ENCODE results near the gene PCDH18.

The PCDH18 gene, protein sequence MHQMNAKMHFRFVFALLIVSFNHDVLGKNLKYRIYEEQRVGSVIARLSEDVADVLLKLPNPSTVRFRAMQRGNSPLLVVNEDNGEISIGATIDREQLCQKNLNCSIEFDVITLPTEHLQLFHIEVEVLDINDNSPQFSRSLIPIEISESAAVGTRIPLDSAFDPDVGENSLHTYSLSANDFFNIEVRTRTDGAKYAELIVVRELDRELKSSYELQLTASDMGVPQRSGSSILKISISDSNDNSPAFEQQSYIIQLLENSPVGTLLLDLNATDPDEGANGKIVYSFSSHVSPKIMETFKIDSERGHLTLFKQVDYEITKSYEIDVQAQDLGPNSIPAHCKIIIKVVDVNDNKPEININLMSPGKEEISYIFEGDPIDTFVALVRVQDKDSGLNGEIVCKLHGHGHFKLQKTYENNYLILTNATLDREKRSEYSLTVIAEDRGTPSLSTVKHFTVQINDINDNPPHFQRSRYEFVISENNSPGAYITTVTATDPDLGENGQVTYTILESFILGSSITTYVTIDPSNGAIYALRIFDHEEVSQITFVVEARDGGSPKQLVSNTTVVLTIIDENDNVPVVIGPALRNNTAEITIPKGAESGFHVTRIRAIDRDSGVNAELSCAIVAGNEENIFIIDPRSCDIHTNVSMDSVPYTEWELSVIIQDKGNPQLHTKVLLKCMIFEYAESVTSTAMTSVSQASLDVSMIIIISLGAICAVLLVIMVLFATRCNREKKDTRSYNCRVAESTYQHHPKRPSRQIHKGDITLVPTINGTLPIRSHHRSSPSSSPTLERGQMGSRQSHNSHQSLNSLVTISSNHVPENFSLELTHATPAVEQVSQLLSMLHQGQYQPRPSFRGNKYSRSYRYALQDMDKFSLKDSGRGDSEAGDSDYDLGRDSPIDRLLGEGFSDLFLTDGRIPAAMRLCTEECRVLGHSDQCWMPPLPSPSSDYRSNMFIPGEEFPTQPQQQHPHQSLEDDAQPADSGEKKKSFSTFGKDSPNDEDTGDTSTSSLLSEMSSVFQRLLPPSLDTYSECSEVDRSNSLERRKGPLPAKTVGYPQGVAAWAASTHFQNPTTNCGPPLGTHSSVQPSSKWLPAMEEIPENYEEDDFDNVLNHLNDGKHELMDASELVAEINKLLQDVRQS

GRCh38 chr4:137531986-137532868 lies at the start of gene PCDH18:
Gene PCDH18, minus strand, starts transcription at chr4:137532494. Its CDS starts 406 bp downstream, at chr4:137532088.
- Histone ChIP-seq H3K27me3 (ENCODE audit: control insufficient read depth, insufficient read depth, low read length) (no peaks in the 10 kb centered on the region), H3K9ac (ENCODE audit: low read length) (no peak within 1 kb of the TSS), H3K4me3 (ENCODE audit: low read length) (peak within 1 kb of the TSS; percentile 66), H3K27ac (ENCODE audit: low read depth, low read length) (peak within 1 kb of the TSS; percentile 85), H3K36me3 (ENCODE audit: control insufficient read depth, insufficient read depth, low read length) (peaks cover 5% of the 10 kb centered on the region), H3K4me1 (ENCODE audit: control insufficient read depth, insufficient read depth, low read length) (no peaks in the 10 kb centered on the region)

DNA sequence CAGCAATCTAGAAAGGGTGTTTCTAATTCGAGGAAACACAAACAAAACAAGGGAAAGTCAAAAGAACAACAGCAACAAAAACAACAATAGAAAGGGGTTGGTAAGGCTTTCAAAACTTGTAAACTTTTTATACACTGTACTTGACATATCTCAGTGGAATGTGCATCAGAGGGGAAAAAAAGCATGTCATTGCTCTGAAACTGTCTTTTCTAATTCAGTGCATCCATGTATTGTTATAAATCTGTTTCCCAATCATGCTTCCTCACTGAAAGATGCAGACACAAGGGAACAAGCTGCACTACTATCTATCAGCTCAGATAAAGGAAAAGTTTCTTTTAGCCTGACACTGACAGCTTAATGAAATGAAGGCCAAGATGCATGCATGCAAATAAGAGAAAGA lies 44.2 kb upstream of the PCDH18 start:
- Histone ChIP-seq H3K27ac (ENCODE audit: low read depth, low read length) (no peak overlapping the region), H3K4me3 (ENCODE audit: low read length) (no peak overlapping the region), H3K9ac (ENCODE audit: low read length) (no peak overlapping the region), H3K27me3 (ENCODE audit: control insufficient read depth, insufficient read depth, low read length) (no peaks in the 10 kb centered on the region), H3K36me3 (ENCODE audit: control insufficient read depth, insufficient read depth, low read length) (no peaks in the 10 kb centered on the region), H3K4me1 (ENCODE audit: control insufficient read depth, insufficient read depth, low read length) (no peaks in the 10 kb centered on the region)

- H3K4me3 ChIP-seq (ENCODE audit: low read length), result no peak overlapping the region
- H3K27me3 ChIP-seq (ENCODE audit: control insufficient read depth, insufficient read depth, low read length), result no peaks in the 10 kb centered on the region
- H3K27ac ChIP-seq (ENCODE audit: low read depth, low read length), result no peak overlapping the region
- H3K36me3 ChIP-seq (ENCODE audit: control insufficient read depth, insufficient read depth, low read length), result no peaks in the 10 kb centered on the region
- H3K4me1 ChIP-seq (ENCODE audit: control insufficient read depth, insufficient read depth, low read length), result no peaks in the 10 kb centered on the region
- H3K9ac ChIP-seq (ENCODE audit: low read length), result no peak overlapping the region
These were observed 40.4 kb upstream of the PCDH18 start for GRCh38 chr4:137572647-137573046.

DNA sequence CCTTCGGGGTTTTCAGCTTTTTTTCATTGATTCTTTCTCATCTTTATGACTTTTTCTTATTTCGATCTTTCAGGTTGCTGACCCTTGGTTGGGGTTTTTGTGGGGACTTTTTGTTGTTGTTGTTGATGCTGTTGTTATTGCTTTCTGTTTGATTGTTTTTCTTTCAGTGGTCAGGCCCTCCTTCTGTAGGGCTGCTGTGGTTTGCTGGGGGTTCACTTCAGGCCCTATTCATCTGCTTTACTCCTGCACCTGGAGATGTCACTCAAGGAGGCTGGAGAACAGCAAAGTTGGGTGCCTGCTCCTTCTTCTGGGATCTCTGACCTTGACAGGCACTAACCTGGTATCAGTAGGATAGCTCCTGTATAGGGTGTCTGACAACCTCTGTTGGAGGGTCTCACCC lies 39.9 kb upstream of the PCDH18 start:
- no peak overlapping the region for H3K4me3 ChIP-seq (ENCODE audit: low read length)
- no peaks in the 10 kb centered on the region for H3K27me3 ChIP-seq (ENCODE audit: control insufficient read depth, insufficient read depth, low read length)
- no peak overlapping the region for H3K27ac ChIP-seq (ENCODE audit: low read depth, low read length)
- H3K36me3 ChIP-seq (ENCODE audit: control insufficient read depth, insufficient read depth, low read length), result no peaks in the 10 kb centered on the region
- H3K9ac ChIP-seq (ENCODE audit: low read length), result no peak overlapping the region
- no peaks in the 10 kb centered on the region for H3K4me1 ChIP-seq (ENCODE audit: control insufficient read depth, insufficient read depth, low read length)

DNA sequence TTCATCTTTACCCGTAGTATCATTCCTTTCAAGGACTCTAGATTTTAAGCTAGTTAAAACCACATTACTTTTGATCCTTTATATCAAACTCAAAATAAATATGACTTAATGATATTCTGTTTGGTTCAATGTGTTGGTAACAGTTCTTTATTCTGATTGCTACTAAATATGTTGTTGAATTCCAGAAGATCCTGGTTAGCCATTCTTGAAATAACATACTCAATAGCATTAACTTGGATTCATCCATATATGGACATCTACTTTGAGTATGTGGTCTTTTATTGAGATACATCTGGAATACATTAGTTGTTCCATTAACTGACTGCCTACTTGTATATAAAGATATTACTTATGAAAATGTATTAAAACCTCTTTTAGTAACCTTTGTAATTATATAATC lies 27.5 kb upstream of the PCDH18 start:
- H3K27ac ChIP-seq (ENCODE audit: low read depth, low read length), result no peak overlapping the region
- no peaks in the 10 kb centered on the region for H3K27me3 ChIP-seq (ENCODE audit: control insufficient read depth, insufficient read depth, low read length)
- H3K9ac ChIP-seq (ENCODE audit: low read length), result no peak overlapping the region
- no peaks in the 10 kb centered on the region for H3K36me3 ChIP-seq (ENCODE audit: control insufficient read depth, insufficient read depth, low read length)
- no peak overlapping the region for H3K4me3 ChIP-seq (ENCODE audit: low read length)
- H3K4me1 ChIP-seq (ENCODE audit: control insufficient read depth, insufficient read depth, low read length), result no peaks in the 10 kb centered on the region

- H3K27me3 ChIP-seq (ENCODE audit: control insufficient read depth, insufficient read depth, low read length), result no peaks in the 10 kb centered on the region
- no peaks in the 10 kb centered on the region for H3K4me1 ChIP-seq (ENCODE audit: control insufficient read depth, insufficient read depth, low read length)
- H3K36me3 ChIP-seq (ENCODE audit: control insufficient read depth, insufficient read depth, low read length), result no peaks in the 10 kb centered on the region
- H3K27ac ChIP-seq (ENCODE audit: low read depth, low read length), result no peak overlapping the region
- H3K4me3 ChIP-seq (ENCODE audit: low read length), result no peak overlapping the region
- no peak overlapping the region for H3K9ac ChIP-seq (ENCODE audit: low read length)
These were observed 26.7 kb upstream of the PCDH18 start for GRCh38 chr4:137558951-137559350.

GRCh38 chr4:137545461-137545861 lies 13.2 kb upstream of the PCDH18 start:
- Histone ChIP-seq H3K27ac (ENCODE audit: low read depth, low read length) (no peak overlapping the region), H3K36me3 (ENCODE audit: control insufficient read depth, insufficient read depth, low read length) (no peaks in the 10 kb centered on the region), H3K4me1 (ENCODE audit: control insufficient read depth, insufficient read depth, low read length) (peaks cover 13% of the 10 kb centered on the region), H3K4me3 (ENCODE audit: low read length) (no peak overlapping the region), H3K9ac (ENCODE audit: low read length) (no peak overlapping the region), H3K27me3 (ENCODE audit: control insufficient read depth, insufficient read depth, low read length) (no peaks in the 10 kb centered on the region)

DNA sequence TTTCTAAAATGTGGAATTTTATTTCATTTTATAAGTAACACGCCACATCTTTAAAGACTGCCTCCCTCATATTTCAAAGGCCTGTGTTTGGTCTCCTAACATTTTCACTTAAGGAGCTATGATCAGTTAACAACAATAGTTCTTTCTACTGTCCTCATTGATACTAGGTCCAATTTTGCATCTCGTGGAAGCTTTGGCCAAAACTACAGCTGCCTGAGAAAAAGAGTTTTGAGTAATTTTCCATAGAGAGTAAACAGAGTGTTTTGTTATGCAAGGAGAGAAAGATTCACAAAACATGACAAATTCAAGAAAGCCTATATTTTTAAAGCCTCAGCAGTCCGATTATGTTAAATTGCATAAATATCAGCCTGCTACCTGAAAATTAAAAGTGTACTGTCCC lies 11.4 kb upstream of the PCDH18 start:
- Histone ChIP-seq H3K9ac (ENCODE audit: low read length) (no peak overlapping the region), H3K4me3 (ENCODE audit: low read length) (no peak overlapping the region), H3K4me1 (ENCODE audit: control insufficient read depth, insufficient read depth, low read length) (peaks cover 13% of the 10 kb centered on the region), H3K27ac (ENCODE audit: low read depth, low read length) (peak overlapping the region; percentile 72), H3K36me3 (ENCODE audit: control insufficient read depth, insufficient read depth, low read length) (no peaks in the 10 kb centered on the region), H3K27me3 (ENCODE audit: control insufficient read depth, insufficient read depth, low read length) (no peaks in the 10 kb centered on the region)

DNA sequence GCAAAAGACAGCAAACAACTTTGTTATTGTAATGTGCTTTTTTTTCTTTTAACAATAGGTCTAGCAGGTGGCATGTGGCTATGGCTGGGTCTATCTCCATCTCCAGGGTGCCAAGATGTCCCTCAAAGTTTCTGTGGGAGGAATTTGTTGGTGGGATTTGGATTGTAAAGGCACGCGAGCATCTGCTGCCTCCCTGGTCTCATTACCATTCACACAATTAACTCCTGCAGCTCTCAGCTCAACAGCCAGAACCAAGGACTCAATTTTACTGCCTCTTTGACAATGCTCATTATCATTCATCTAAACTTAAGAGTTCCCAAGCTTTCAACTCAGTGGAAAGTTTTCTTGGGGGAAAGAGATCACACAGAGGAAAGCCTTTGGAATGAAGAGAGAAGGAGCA lies 10.9 kb upstream of the PCDH18 start:
- no peaks in the 10 kb centered on the region for H3K27me3 ChIP-seq (ENCODE audit: control insufficient read depth, insufficient read depth, low read length)
- H3K4me1 ChIP-seq (ENCODE audit: control insufficient read depth, insufficient read depth, low read length), result peaks cover 13% of the 10 kb centered on the region
- H3K9ac ChIP-seq (ENCODE audit: low read length), result no peak overlapping the region
- no peak overlapping the region for H3K4me3 ChIP-seq (ENCODE audit: low read length)
- peak overlapping the region; percentile 72 for H3K27ac ChIP-seq (ENCODE audit: low read depth, low read length)
- no peaks in the 10 kb centered on the region for H3K36me3 ChIP-seq (ENCODE audit: control insufficient read depth, insufficient read depth, low read length)

GRCh38 chr4:137541876-137542646 lies 9.8 kb upstream of the PCDH18 start:
- H3K27ac ChIP-seq (ENCODE audit: low read depth, low read length), result peak overlapping the region; percentile 72
- H3K9ac ChIP-seq (ENCODE audit: low read length), result no peak overlapping the region
- no peaks in the 10 kb centered on the region for H3K36me3 ChIP-seq (ENCODE audit: control insufficient read depth, insufficient read depth, low read length)
- H3K4me1 ChIP-seq (ENCODE audit: control insufficient read depth, insufficient read depth, low read length), result peaks cover 13% of the 10 kb centered on the region
- H3K27me3 ChIP-seq (ENCODE audit: control insufficient read depth, insufficient read depth, low read length), result no peaks in the 10 kb centered on the region
- peak overlapping the region; percentile 54 for H3K4me3 ChIP-seq (ENCODE audit: low read length)

GRCh38 chr4:137541181-137541580 lies 8.9 kb upstream of the PCDH18 start:
- H3K36me3 ChIP-seq (ENCODE audit: control insufficient read depth, insufficient read depth, low read length), result no peaks in the 10 kb centered on the region
- peaks cover 13% of the 10 kb centered on the region for H3K4me1 ChIP-seq (ENCODE audit: control insufficient read depth, insufficient read depth, low read length)
- no peak overlapping the region for H3K27ac ChIP-seq (ENCODE audit: low read depth, low read length)
- H3K9ac ChIP-seq (ENCODE audit: low read length), result no peak overlapping the region
- H3K4me3 ChIP-seq (ENCODE audit: low read length), result no peak overlapping the region
- H3K27me3 ChIP-seq (ENCODE audit: control insufficient read depth, insufficient read depth, low read length), result no peaks in the 10 kb centered on the region
